ENCODE results near the gene MIPEP. TPM values are rescaled to one million over a fixed set of nuclear protein-coding genes. Genes with fewer than 3 reads are reported as not detected.

The MIPEP gene
- total RNA-seq, 2 experiments from 2014 or later: 3.9 to 4.8 TPM

DNA sequence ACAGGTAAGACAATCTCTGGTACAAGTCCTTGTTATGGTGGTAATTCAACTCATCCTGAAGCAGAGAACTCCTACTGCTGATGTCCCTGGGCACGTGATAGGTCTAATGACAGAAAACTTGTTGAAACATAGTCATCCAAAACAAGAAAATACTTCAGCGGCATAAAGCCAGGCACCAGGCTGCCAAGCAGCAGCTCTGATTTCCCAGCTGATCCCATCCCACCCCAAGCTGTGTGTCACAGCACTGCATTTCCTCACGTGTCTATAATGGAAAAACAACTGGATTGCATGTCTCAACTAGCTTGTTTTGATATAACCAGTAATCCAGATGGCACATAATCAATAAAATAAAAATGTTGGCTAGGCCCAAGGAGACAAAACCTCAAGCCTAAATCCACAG, 64.8 kb downstream of the MIPEP start:
- H3K27ac Mint-ChIP-seq: no peak overlapping the region
- intact Hi-C loops (cut with DNase I, micrococcal nuclease): no loop called here
- no peaks in the 10 kb centered on the region for H3K4me1 Mint-ChIP-seq (ENCODE audit: low read depth)
- H3K4me3 Mint-ChIP-seq: no peak overlapping the region
- CTCF ChIA-PET: interaction anchor here (1.6 kb wide), 1 partner anchor 10 kb away, joined by 5 read pairs; no protein-coding TSS in a partner anchor
- Histone ChIP-seq H3K9me3 (ENCODE audit: control insufficient read depth in 1 of 2, insufficient read depth in 1 of 2, low read length in 2 of 2) (peaks cover 0 to 3% of the 10 kb centered on the region in 2 experiments), H3K4me1 (ENCODE audit: insufficient read depth, low read length) (no peaks in the 10 kb centered on the region), H3K36me3 (ENCODE audit: insufficient read depth, low read length) (no peaks in the 10 kb centered on the region), H3K27me3 (ENCODE audit: control insufficient read depth in 1 of 2, insufficient read depth in 2 of 2, low read length in 2 of 2) (no peaks in the 10 kb centered on the region), H3K4me3 (ENCODE audit: low read length) (no peak overlapping the region), H3K27ac (ENCODE audit: low read depth in 1 of 2, low read length in 2 of 2) (no peak overlapping the region)
- TF ChIP-seq CTCF (IDR thresholded peaks at IDR 0.05): no peak
- H3K36me3 Mint-ChIP-seq (ENCODE audit: low read depth): peaks cover 69% of the 10 kb centered on the region
- POLR2A ChIA-PET: no interaction called here
- no peaks in the 10 kb centered on the region for H3K27me3 Mint-ChIP-seq
- DNase-seq (no peak), ATAC-seq (ENCODE audit: poor library complexity) (no peak)
- H3K9me3 Mint-ChIP-seq: no peaks in the 10 kb centered on the region

- Mint-ChIP-seq H3K27ac (no peak overlapping the region), H3K9me3 (no peaks in the 10 kb centered on the region), H3K27me3 (no peaks in the 10 kb centered on the region), H3K4me3 (no peak overlapping the region), H3K4me1 (ENCODE audit: low read depth) (peaks cover 7% of the 10 kb centered on the region), H3K36me3 (ENCODE audit: low read depth) (peaks cover 69% of the 10 kb centered on the region)
- H3K4me3 ChIP-seq (ENCODE audit: low read length): no peak overlapping the region
- no peaks in the 10 kb centered on the region for H3K27me3 ChIP-seq (ENCODE audit: control insufficient read depth in 1 of 2, insufficient read depth in 2 of 2, low read length in 2 of 2)
- ChIA-PET CTCF (no interaction called here), POLR2A (no interaction called here)
- no peaks in the 10 kb centered on the region for H3K36me3 ChIP-seq (ENCODE audit: insufficient read depth, low read length)
- ATAC-seq (ENCODE audit: poor library complexity): no peak
- intact Hi-C loops (cut with DNase I, micrococcal nuclease): no loop called here
- H3K27ac ChIP-seq (ENCODE audit: low read depth in 1 of 2, low read length in 2 of 2): no peak overlapping the region
- peaks cover 5% of the 10 kb centered on the region for H3K4me1 ChIP-seq (ENCODE audit: insufficient read depth, low read length)
- DNase-seq: no peak
- TF ChIP-seq CTCF (IDR thresholded peaks at IDR 0.05): no peak
- H3K9me3 ChIP-seq (ENCODE audit: control insufficient read depth in 1 of 2, insufficient read depth in 1 of 2, low read length in 2 of 2): peaks cover 0 to 3% of the 10 kb centered on the region in 2 experiments
Observed at GRCh38 chr13:23822252-23822824, 66.9 kb downstream of the MIPEP start.

GRCh38 chr13:23820530-23820929, 68.7 kb downstream of the MIPEP start:
- no peak for ATAC-seq (ENCODE audit: poor library complexity)
- CTCF ChIA-PET: no interaction called here
- intact Hi-C loops (cut with DNase I, micrococcal nuclease): no loop called here

More at GRCh38 chr13:23820530-23820929, 68.7 kb downstream of the MIPEP start:
- no peaks in the 10 kb centered on the region for H3K27me3 ChIP-seq (ENCODE audit: control insufficient read depth in 1 of 2, insufficient read depth in 2 of 2, low read length in 2 of 2)
- Mint-ChIP-seq H3K9me3 (no peaks in the 10 kb centered on the region), H3K27ac (no peak overlapping the region), H3K27me3 (no peaks in the 10 kb centered on the region), H3K36me3 (ENCODE audit: low read depth) (peaks cover 55% of the 10 kb centered on the region), H3K4me3 (no peak overlapping the region), H3K4me1 (ENCODE audit: low read depth) (peaks cover 8% of the 10 kb centered on the region)
- no peaks in the 10 kb centered on the region for H3K36me3 ChIP-seq (ENCODE audit: insufficient read depth, low read length)
- H3K9me3 ChIP-seq (ENCODE audit: control insufficient read depth in 1 of 2, insufficient read depth in 1 of 2, low read length in 2 of 2): peaks cover 0 to 3% of the 10 kb centered on the region in 2 experiments
- TF ChIP-seq CTCF (IDR thresholded peaks at IDR 0.05): no peak
- H3K27ac ChIP-seq (ENCODE audit: low read depth in 1 of 2, low read length in 2 of 2): no peak overlapping the region
- H3K4me3 ChIP-seq (ENCODE audit: low read length): no peak overlapping the region
- peaks cover 5% of the 10 kb centered on the region for H3K4me1 ChIP-seq (ENCODE audit: insufficient read depth, low read length)
- DNase-seq: no peak
- POLR2A ChIA-PET: no interaction called here
